HG03095 (cell line): ENCODE results near the gene AP2A2.

ENCODE experiments used
- ATAC-seq: cut with Tn5 transposase; IDR thresholded peaks from one replicate; pipeline ENCODE4 v1.9.1; 2021; ENCODE audit warnings: moderate library complexity; ENCODE audit not compliant: unreplicated experiment

The AP2A2 gene

GRCh38 chr11:898540-899190 is 27.0 kb upstream of the AP2A2 start:
- ATAC-seq = no peak

- ATAC-seq = no peak
Measured at GRCh38 chr11:899724-900123, 25.9 kb upstream of the AP2A2 start.

- no peak for ATAC-seq
Measured at GRCh38 chr11:900545-900944, 25.1 kb upstream of the AP2A2 start.

GRCh38 chr11:901452-902061 is 24.1 kb upstream of the AP2A2 start:
- no peak for ATAC-seq

- no peak for ATAC-seq
Measured at GRCh38 chr11:904380-904779, 21.3 kb upstream of the AP2A2 start.

GRCh38 chr11:905952-906351 is 19.7 kb upstream of the AP2A2 start:
- no peak for ATAC-seq

GRCh38 chr11:907668-908067 is 18.0 kb upstream of the AP2A2 start:
- ATAC-seq = no peak

GRCh38 chr11:908273-908672 is 17.4 kb upstream of the AP2A2 start:
- ATAC-seq = no peak

- ATAC-seq = no peak
Measured at GRCh38 chr11:909406-909805, 16.3 kb upstream of the AP2A2 start.

- peak; percentile 9 for ATAC-seq
Measured at GRCh38 chr11:910044-910588, 15.6 kb upstream of the AP2A2 start.

GRCh38 chr11:910589-911030 is 15.1 kb upstream of the AP2A2 start, which contains the start of gene CHID1:
CHID1 (minus strand) TSS chr11:910810; CDS start chr11:904816, 5,994 bp downstream.
- ATAC-seq = peak; percentile 90

GRCh38 chr11:911031-911889 is 14.4 kb upstream of the AP2A2 start:
- peak; percentile 27 for ATAC-seq

- ATAC-seq = no peak
Measured at GRCh38 chr11:911890-912219, 13.8 kb upstream of the AP2A2 start.

- no peak for ATAC-seq
Measured at GRCh38 chr11:912266-912665, 13.4 kb upstream of the AP2A2 start.

- no peak for ATAC-seq
Measured at GRCh38 chr11:913043-913442, 12.6 kb upstream of the AP2A2 start.

- no peak for ATAC-seq
Measured at GRCh38 chr11:914204-914603, 11.5 kb upstream of the AP2A2 start.

GRCh38 chr11:914747-915501 is 10.7 kb upstream of the AP2A2 start:
- no peak for ATAC-seq

- ATAC-seq = no peak
Measured at GRCh38 chr11:917426-917825, 8.2 kb upstream of the AP2A2 start.

- ATAC-seq = no peak
Measured at GRCh38 chr11:921921-922678, 3.6 kb upstream of the AP2A2 start.

GRCh38 chr11:923691-924405 is 1.8 kb upstream of the AP2A2 start:
- no peak for ATAC-seq
